GM18519 (cell line): ENCODE data around the gene CPSF4L.

Source experiments
- ATAC-seq: cut with Tn5 transposase; IDR thresholded peaks from one replicate; pipeline ENCODE4 v1.9.1; 2021; ENCODE audit warnings: mild to moderate bottlenecking, moderate library complexity; ENCODE audit not compliant: unreplicated experiment, low FRiP score

CPSF4L gene

GRCh38 chr17:73208139-73208827, 53.4 kb downstream of the CPSF4L start:
- no peak for ATAC-seq

GRCh38 chr17:73205459-73205961, 56.2 kb downstream of the CPSF4L start:
- no peak for ATAC-seq

- no peak for ATAC-seq
Measured at GRCh38 chr17:73203788-73204479, 57.7 kb downstream of the CPSF4L start.

- ATAC-seq = no peak
Measured at GRCh38 chr17:73203135-73203787, 58.4 kb downstream of the CPSF4L start.

GRCh38 chr17:73201215-73202069, 60.2 kb downstream of the CPSF4L start:
- no peak for ATAC-seq

- no peak for ATAC-seq
Measured at GRCh38 chr17:73200476-73200875, 61.2 kb downstream of the CPSF4L start.

- no peak for ATAC-seq
Measured at GRCh38 chr17:73199751-73200317, 61.8 kb downstream of the CPSF4L start.

- no peak for ATAC-seq
Measured at GRCh38 chr17:73198930-73199260, 62.8 kb downstream of the CPSF4L start.
